GM19023 (cell line): ENCODE results near the gene TBCD.

Experiments
- ATAC-seq: cut with Tn5 transposase; IDR thresholded peaks from one replicate; pipeline ENCODE4 v1.9.1; 2021; ENCODE audit warnings: mild to moderate bottlenecking, moderate library complexity; ENCODE audit not compliant: unreplicated experiment

TBCD gene

DNA sequence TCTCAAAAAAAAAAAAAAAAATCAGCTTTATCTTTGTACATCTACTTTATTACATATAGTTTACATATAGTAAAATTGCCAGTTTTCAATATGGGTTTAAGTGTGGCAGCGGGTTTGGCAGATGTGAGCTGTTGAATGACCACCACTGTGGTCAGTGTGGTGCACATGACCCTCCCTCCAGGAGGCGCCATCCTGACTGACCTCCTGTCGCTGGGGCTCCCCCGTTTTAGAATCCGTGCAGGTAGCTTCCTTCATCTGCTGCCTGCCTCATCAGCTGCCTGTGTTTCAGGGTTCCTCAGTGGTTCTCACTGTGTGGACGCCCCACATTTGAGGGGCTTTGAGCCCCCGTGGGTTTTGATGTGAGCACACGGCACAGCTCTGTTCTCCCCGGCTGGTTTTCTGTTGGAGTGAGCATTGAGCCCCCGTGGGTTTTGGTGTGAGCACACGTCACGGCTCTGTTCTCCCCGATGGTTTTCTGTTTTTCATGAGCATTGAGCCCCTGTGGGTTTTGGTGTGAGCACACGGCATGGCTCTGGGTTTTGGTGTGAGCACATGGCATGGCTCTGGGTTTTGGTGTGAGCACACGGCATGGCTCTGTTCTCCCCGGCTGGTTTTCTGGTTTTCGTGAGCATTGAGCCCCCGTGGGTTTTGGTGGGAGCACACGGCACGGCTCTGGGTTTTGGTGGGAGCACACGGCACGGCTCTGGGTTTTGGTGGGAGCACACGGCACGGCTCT is 145.8 kb downstream of the TBCD start:
- ATAC-seq = no peak

DNA sequence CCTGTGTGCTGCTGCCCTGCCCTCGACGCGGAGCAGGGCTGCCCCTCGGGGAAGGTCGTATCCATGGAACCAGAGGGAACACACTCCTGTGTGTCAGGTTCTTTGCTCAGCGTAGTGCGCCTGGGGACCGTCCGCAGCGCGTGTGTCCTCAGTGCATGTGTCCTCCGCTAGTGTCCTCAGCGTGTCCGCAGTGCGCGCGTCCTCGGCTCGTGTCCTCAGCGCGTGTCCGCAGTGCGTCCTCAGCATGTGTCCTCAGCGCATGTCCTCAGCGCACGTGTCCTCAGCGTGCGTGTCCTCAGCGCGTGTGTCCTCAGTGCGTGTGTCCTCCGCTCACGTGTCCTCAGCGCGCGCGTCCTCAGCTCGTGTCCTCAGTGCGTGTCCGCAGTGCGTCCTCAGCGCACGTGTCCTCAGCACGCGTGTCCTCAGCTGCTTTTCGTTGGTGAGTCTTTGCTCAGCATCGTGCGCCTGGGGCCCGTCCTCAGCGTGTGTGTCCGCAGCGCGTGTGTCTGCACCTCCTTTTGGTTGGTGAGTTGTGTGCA is 147.2 kb downstream of the TBCD start:
- ATAC-seq = no peak

DNA sequence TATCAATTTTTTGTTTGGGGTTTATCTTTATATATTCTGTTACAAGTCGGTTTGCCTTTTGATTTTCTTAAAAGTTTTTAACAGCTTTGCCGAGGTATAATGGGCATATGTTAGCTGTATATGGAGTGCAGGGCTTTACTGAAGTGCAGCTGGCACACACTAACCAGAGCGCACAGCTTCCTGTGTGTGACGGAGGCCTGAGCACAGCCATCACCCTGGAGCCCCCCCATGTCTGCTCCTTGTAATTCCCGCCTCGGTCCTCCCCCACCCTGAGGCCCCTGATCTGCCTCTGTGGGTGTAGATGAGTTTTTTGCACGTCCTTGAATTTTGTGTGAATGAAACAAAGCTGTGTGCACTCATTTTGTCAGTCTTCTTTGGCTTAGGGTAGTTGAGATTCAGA is 148.1 kb downstream of the TBCD start:
- ATAC-seq = no peak

DNA sequence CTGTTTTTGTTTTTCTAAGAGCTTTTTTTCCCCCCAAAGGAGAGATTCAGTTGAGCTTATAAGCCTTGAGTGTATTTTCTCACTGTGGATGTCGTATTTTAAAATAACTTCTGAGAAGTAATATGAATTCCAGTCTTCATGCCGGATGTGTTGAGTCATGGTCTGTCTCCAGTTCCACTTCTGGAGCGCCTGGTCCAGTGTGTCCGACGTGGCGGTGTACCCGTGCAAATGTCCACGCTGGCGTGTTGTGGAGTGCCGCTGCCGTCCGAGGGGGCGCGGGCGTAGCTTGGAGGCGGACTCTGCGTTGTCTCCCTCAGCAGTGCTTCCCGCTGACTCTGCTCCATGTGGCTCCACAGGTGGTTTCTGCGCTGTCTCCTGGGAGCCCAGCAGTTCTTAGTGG is 148.9 kb downstream of the TBCD start:
- no peak for ATAC-seq

DNA sequence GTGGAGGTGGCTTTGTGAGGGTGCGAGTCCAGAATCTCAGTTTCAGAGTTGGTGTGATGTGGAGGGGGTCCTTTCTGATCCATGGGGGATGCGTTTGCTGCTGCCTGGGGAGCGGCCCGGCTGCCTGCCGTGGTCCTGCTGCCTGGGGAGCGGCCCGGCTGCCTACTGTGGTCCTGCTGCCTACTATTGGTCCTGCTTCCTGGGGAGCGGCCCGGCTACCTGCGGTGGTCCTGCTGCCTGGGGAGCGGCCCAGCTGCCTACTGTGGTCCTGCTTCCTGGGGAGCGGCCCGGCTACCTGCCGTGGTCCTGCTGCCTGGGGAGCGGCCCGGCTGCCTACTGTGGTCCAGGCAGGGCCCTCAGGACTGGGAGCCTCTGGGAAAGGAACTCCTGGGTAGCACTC is 149.5 kb downstream of the TBCD start:
- no peak for ATAC-seq

DNA sequence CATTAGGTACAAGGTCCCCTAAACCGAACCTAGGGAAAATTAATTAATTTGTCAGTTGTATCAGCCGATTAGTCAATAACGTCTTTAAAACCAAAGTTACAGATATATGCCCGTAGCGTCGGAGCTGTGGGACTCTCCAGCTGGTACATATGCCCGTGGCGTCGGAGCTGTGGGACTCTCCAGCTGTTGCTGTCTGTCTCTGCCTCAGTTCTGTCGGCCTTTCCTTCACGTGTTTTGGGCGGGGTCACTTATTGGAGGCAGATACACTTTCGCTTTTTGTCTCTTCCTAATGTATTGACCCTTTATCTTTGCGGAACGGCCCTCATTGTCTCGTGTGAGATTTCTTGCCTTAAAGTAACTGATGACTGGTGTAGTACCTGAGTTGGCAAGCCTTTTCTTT is 150.0 kb downstream of the TBCD start:
- no peak for ATAC-seq

DNA sequence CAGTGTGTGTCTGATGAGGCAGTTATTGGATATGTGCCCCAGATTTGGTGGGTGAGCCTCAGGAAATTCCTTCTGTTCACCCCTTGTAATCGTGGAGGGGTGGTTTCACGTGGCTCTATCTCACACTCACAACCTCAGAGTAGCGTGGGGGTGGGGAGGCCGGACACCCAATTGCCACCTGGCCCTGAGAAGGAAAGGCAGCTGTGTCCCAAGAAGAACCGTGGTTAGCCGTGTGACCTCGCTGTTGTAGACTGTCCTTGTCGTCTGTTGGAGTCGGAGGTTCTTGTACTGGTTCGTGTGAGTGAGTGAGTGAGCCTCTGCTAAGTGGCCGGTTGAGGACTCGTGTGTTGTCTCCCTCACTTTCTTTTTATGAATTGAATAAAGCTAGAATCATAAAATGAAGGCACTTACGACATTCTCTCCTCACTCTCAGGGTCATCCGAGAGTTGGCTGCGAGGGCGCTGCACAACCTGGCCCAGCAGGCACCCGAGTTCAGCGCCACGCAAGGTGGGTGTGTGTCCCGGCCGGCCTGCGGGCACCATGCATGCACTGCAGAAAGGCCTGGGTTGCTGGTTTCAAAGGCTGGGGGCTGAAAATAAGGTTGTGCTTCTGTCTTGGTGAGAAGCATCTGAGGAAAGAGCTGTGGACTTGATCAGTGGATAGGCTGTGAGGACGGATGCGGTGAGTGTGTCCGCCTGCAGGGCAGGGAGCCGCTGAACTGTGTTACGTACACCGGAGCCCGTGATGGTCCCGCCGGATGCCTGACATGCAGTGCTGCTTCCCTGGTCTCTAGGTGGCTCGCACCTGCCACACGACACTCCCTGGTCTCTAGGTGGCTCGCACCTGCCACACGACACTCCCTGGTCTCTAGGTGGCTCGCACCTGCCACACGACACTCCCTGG is 151.4 kb downstream of the TBCD start:
- no peak for ATAC-seq

DNA sequence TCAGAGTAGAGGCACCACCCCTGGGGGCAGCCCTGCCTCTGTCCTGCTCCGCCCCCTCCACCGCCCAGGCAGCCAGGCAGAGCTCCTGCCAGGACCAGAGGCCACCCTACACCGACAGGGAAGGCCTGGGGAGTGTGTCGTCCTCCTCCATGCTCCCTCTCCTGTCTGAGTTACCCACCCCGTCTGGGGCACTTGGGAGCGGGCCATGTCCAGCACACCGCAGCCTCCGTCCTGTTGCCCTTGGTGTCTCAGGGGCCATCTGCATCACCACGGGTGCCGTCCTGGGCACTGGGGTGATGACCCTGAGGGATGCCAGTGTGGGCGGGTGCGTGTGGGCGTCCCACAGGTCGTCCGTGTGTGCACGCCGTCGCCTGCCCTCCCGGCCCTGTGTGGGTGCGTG is 153.3 kb downstream of the TBCD start:
- no peak for ATAC-seq

DNA sequence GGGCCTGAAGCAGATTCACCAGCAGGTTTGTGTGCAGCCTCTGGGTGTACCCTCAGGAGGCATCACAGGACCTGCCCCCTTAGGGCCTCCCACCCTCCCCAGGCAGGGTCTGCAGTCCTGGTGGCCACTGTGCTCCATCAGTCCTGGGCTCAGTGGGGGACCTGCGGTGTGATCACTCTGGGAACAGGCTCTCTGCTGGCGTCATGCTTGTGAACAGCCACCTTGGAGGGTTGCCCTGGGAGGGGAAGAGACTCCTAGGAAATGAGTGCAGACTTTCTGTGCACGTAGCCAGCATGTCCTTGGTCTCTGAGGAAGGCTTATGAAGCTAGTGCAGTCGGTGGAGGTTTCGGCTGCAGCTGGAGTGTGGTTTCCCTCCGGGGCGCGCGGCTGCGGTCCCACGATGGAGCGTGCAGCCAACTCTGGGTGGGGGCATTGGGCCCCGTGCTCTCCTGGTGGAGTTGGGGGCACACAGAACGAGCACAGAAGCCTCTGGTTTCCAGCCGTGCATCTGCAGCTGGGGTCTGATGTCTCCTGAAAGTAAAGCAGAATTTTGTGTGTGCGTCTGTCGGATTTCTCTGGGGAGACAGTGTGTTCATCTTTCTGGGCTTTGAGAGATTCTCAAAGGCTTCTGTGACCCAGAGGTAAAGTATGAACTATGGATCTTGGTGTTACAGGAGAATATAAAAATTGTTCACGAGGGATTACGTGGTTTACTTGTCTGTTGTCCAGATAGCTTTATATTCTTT is 156.1 kb downstream of the TBCD start:
- no peak for ATAC-seq

DNA sequence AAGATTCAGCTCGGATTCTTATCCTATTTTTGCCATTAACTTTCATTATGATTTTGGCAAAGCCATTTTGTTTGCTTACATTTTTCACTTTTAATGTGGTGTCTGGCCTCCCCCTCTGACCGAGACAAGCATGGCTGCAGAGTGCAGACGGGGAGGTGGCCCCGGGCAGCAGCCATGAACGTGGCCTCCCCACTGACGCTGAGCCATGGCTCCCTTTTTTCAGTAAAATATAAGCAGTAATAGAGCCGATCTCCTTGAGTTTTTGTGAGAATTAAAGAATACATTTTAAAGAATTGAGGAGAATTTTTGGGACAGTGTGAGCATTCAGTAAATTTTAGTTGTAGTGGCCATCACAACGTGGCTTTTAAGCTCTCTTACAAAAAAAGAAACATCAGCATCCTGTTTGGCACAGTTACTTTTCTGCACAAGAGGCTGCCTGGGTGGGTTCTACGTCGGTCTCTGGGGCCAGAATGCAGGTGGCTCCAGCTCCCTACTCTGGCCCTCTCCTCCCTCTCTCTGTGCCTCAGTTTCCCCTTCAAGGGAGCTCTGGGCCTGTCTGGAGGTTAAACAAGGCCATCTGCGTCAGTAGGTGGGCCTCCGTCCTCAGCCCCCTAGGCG is 156.8 kb downstream of the TBCD start:
- ATAC-seq = no peak

DNA sequence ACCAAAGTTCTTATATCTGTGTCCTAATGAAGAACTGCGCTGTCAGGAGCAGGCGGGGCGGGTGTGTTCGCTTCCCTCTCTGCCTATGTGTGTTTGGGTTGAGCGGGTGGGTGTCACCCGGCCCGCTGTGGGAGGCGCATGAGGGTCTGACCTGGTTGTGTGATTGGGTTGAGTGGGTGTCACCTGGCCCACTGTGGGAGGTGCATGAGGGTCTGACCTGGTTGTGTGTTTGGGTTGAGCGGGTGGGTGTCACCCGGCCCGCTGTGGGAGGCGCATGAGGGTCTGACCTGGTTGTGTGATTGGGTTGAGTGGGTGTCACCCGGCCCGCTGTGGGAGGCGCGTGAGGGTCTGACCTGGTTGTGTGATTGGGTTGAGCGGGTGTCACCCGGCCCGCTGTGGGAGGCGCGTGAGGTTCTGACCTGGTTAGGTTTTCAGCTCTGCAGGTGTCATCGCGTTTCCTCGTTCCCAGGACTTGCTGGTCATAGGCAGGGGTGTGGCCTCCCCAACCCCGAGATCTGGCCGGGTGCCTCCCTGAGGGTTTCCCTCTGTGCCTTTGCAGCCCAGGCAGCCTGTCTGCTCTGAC is 157.5 kb downstream of the TBCD start:
- no peak for ATAC-seq

DNA sequence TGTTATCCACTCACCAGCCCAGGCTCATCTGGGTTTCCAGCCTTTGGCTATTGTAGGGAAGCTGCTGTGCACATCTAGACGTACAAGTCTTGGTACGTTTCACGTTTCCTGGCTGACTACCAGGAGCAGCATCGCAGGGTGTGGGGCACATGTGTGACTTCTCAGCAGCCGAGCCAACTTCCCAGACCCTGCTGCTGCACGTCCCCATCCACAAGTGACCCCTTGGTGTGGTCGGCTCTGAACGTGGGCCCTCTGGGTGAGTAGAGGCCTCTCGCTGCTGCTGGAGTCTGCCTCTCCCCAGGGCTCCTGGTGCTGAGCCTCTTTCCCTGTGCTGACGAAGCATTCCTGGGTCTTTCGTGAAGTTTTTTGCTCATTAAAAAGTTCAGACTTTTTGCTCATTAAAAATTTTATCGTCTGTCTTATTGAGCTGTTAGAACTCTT is 158.2 kb downstream of the TBCD start:
- no peak for ATAC-seq

DNA sequence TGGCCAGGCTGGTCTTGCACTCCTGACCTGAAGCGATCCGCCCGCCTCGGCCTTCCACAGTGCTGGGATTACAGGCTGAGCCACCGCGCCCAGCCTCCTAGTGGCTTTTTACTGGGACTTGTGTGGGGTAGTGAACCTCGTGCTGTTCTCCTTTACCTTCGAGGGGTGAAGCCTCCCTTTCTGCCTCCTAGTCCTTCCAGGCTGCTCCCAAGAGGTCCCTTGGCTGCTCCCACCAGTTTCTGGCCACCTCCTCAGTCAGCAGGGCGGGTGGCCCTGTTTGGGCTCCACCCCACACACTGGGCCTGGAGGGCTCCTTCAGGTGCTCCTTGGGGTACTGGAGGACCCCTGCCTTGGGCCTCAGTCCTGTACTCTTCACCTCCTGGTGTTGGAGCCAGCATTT is 158.9 kb downstream of the TBCD start:
- ATAC-seq = no peak

DNA sequence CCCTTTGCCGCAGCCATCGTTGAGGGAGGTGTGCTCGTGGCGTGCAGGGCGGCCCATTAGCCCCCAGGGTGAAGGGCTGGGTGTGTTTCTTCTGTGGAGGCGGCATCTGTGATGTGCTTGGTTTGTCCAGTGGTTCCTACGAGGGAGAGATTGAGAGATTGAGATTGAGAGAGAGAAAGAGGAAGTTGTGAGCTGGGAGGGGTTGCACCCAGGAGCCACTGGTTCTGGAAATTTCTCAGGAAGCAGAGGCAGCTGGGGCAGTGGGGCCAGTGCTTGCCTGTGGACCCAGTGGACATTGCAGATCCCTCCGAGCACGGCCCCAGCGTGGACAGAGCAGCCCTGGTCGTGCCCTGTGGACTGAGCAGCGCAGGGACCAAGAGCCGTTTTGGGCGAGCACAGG is 160.0 kb downstream of the TBCD start:
- no peak for ATAC-seq

DNA sequence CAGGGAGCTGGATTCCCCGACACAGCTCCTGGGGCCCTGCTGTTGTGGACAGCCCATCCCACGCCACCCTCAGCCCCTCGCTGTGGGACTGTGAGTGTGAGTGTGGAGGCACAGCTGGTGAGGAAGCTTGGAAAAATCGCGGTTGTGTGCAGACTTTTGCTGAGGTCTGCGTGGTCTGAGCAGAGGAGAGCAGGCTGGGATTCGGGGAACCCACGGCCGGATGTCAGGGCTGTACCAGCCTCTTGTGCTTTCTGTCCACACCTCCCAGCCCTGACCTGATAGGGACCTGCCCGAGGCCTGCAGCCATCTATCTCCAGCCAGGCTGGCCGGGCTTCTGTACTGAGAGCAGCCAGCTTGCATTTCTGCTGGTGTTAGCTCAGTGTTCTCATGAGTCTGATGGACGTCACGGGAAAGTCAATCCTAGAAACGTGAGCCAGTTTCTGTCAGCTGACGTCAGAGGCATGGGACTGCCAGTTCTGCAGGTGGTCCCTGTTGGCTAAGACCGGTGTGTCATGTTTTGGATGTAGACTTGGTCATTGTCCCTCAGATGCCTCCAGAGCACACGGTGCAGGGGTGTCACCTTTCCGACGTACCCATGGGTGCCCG is 160.7 kb downstream of the TBCD start:
- ATAC-seq = no peak

DNA sequence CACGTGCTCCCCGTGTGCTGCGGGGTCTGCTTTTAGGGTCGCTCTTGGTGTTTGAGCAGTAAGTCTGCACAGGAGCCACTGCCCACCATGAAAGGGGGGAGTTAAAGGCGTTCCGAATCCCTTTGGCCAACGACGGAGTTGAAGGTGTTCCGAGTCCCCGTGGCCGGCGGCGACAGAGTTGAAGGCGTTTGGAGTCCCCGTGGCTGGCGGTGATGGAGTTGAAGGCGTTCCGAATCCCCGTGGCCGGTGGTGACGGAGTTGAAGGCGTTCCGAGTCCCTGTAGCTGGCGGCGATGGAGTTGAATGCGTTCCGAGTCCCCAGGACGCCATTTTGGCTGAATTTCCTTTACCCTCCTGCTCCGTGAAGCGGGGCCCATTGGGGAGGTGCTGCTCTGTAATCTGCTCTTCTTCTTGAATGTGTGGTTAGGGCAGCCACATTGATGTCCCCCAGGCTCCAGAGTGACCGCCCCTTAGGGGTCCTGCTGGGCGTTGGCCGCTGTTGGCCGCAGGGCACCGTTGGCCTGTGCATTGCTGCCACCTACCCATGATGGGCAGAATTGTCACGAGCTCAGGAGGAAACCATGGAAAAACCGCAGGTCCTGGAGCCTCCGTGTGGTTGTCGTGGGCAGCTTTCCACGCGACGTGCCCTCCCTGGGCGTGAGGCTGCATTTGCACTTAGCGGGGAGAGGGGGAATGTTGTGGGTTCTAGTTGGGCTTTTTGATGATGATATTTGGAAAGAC is 161.6 kb downstream of the TBCD start:
- no peak for ATAC-seq

DNA sequence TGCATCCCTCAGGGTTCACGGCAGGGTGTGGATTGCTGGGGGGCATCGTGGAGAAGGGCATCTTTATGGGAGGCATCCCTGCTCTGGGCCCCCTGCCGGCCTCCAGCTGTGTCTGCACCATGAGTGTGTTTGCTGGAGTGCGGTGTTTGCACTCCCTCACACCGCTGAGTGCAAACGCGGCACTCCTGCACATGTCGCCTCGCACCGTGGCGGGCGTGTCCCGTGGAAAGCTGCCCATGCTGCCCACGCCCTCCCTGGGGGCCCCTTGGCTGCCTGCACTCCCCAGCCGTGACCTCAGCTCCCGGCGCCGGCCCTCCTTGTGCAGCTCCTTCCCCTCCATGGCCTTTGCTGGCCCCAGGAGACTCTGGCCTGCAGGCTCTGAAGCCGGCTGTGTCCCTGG is 162.5 kb downstream of the TBCD start:
- no peak for ATAC-seq

DNA sequence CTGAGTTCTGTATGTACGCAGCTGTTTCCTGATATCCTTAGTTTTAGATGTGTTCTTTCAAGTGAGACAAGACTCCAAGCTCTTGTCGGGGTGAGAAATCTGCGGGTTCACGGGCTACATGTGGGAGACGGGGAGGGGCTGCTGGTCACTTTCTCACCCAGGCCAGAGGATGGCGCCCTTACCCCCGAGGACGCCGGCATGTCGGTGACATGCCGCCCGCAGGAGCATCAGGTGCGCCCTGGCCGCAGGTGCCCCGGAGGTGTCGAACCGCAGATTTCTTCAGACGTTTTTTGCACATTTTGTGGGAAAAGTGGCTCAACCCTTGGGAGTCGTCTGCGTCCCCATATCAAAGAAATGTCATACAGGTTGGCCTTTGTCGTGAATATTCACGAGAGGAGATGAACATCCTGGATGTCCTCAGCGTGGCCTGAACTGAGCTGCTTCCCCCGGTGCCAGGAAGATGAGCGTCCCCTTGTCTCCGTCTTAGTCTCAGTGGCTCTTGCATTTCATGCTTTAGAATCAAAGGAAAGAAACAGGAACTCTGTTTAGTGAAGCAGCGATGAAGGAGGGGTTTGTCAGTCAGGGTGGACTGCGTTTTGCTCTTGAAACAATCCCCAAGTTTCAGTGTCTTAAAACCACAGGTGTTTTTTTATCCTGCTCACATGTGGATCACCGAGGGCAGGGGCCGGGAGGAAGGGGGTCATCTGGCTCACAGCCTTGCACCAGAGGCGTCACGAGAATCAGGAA is 163.3 kb downstream of the TBCD start:
- ATAC-seq = no peak

DNA sequence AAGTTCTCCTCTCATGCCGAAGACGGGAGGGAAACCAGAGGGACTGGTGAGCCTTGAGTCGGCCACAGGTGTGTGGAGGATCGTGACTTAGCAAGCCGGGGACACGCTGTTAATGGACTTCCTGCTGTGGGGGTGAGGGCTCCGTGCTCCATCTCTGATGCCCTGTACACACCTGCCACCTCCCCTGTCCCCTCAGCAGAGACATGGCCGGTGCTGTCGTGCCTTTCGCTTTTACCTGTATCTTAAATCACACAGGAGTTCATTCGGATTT is 163.8 kb downstream of the TBCD start:
- no peak for ATAC-seq
